ENCODE measurements around the gene TTLL11. TPM values are rescaled to one million over a fixed set of nuclear protein-coding genes. Genes with fewer than 3 reads are reported as not detected.

Gene TTLL11
- total and polyA plus RNA-seq, 4 donors, result 1.4 to 4.5 (median 3.6) TPM

GRCh38 chr9:122116448-122117173, 23.5 kb upstream of the TTLL11 start:
- H3K4me3 ChIP-seq (ENCODE audit: low read depth in 1 of 3, low read length in 3 of 3), result no peak overlapping the region
- no peaks in the 10 kb centered on the region for H3K4me1 ChIP-seq (ENCODE audit: control insufficient read depth in 4 of 4, insufficient read depth in 4 of 4, low read length in 3 of 4)
- no peak overlapping the region for H3K9ac ChIP-seq (ENCODE audit: low read depth in 1 of 2, low read length in 2 of 2)
- TF ChIP-seq, protein P1, sequence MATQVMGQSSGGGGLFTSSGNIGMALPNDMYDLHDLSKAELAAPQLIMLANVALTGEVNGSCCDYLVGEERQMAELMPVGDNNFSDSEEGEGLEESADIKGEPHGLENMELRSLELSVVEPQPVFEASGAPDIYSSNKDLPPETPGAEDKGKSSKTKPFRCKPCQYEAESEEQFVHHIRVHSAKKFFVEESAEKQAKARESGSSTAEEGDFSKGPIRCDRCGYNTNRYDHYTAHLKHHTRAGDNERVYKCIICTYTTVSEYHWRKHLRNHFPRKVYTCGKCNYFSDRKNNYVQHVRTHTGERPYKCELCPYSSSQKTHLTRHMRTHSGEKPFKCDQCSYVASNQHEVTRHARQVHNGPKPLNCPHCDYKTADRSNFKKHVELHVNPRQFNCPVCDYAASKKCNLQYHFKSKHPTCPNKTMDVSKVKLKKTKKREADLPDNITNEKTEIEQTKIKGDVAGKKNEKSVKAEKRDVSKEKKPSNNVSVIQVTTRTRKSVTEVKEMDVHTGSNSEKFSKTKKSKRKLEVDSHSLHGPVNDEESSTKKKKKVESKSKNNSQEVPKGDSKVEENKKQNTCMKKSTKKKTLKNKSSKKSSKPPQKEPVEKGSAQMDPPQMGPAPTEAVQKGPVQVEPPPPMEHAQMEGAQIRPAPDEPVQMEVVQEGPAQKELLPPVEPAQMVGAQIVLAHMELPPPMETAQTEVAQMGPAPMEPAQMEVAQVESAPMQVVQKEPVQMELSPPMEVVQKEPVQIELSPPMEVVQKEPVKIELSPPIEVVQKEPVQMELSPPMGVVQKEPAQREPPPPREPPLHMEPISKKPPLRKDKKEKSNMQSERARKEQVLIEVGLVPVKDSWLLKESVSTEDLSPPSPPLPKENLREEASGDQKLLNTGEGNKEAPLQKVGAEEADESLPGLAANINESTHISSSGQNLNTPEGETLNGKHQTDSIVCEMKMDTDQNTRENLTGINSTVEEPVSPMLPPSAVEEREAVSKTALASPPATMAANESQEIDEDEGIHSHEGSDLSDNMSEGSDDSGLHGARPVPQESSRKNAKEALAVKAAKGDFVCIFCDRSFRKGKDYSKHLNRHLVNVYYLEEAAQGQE (IDR thresholded peaks at IDR 0.05), result no peak
- TF ChIP-seq HNF4G (IDR thresholded peaks at IDR 0.05) (no peak), RAD21 (IDR thresholded peaks at IDR 0.05) (no peak)
- H3K27me3 ChIP-seq (ENCODE audit: control insufficient read depth in 4 of 4, insufficient read depth in 4 of 4, low read length in 3 of 4), result no peaks in the 10 kb centered on the region
- DNase-seq (ENCODE audit: low spot score), result no peak
- no peak overlapping the region for H3K27ac ChIP-seq (ENCODE audit: low read depth in 1 of 2, low read length in 2 of 2)
- WGBS, result 84% methylated on average over 10 of the region's 10 CpGs
- no peaks in the 10 kb centered on the region for H3K36me3 ChIP-seq (ENCODE audit: control insufficient read depth in 4 of 4, insufficient read depth in 3 of 4, low read depth in 1 of 4, low read length in 3 of 4)
- H3K9me3 ChIP-seq (ENCODE audit: control insufficient read depth in 4 of 4, low read length in 3 of 4), result no peaks in the 10 kb centered on the region

DNA sequence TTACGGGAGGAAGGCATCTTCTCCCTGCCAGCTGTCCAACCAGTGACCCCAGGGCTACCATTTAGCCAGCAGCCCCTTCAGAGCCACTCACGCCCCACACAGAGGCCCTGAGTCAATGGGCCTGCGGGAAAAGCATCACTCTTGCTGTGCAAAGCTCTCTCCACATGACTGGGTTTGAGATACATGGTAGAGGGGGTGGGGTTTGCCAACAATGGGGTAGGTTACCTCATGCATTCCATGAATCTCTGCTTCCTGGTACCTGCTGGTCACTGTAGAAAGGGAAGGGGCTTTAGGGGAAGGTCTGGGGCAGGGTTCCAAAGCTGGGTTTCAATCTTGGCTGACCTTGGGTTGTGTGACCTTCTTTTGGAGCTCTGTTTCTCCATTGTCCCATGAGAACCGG, 22.9 kb upstream of the TTLL11 start:
- Histone ChIP-seq H3K36me3 (ENCODE audit: control insufficient read depth in 4 of 4, insufficient read depth in 3 of 4, low read depth in 1 of 4, low read length in 3 of 4) (no peaks in the 10 kb centered on the region), H3K9me3 (ENCODE audit: control insufficient read depth in 4 of 4, low read length in 3 of 4) (no peaks in the 10 kb centered on the region), H3K27me3 (ENCODE audit: control insufficient read depth in 4 of 4, insufficient read depth in 4 of 4, low read length in 3 of 4) (no peaks in the 10 kb centered on the region), H3K4me1 (ENCODE audit: control insufficient read depth in 4 of 4, insufficient read depth in 4 of 4, low read length in 3 of 4) (no peaks in the 10 kb centered on the region), H3K9ac (ENCODE audit: low read depth in 1 of 2, low read length in 2 of 2) (no peak overlapping the region), H3K27ac (ENCODE audit: low read depth in 1 of 2, low read length in 2 of 2) (no peak overlapping the region), H3K4me3 (ENCODE audit: low read depth in 1 of 3, low read length in 3 of 3) (no peak overlapping the region)
- DNase-seq (ENCODE audit: low spot score), result no peak
- 70% methylated on average over 4 of the region's 4 CpGs for WGBS
- TF ChIP-seq HNF4G (IDR thresholded peaks at IDR 0.05), result no peak
- TF ChIP-seq, protein P2, sequence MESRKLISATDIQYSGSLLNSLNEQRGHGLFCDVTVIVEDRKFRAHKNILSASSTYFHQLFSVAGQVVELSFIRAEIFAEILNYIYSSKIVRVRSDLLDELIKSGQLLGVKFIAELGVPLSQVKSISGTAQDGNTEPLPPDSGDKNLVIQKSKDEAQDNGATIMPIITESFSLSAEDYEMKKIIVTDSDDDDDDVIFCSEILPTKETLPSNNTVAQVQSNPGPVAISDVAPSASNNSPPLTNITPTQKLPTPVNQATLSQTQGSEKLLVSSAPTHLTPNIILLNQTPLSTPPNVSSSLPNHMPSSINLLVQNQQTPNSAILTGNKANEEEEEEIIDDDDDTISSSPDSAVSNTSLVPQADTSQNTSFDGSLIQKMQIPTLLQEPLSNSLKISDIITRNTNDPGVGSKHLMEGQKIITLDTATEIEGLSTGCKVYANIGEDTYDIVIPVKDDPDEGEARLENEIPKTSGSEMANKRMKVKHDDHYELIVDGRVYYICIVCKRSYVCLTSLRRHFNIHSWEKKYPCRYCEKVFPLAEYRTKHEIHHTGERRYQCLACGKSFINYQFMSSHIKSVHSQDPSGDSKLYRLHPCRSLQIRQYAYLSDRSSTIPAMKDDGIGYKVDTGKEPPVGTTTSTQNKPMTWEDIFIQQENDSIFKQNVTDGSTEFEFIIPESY (IDR thresholded peaks at IDR 0.05), result no peak
- no peak for TF ChIP-seq RXRA (IDR thresholded peaks at IDR 0.05)
- no peak for TF ChIP-seq FOXA1 (IDR thresholded peaks at IDR 0.05)
- no peak for TF ChIP-seq TAF1 (conservative IDR thresholded peaks at IDR 0.05)
- TF ChIP-seq RAD21 (IDR thresholded peaks at IDR 0.05), result no peak
- TF ChIP-seq FOXA2 (IDR thresholded peaks at IDR 0.05), result no peak
- TF ChIP-seq JUND (IDR thresholded peaks at IDR 0.05), result no peak
- no peak for TF ChIP-seq SP1 (IDR thresholded peaks at IDR 0.05)
- no peak for TF ChIP-seq HNF4A (conservative IDR thresholded peaks at IDR 0.05)
- TF ChIP-seq, protein P3, sequence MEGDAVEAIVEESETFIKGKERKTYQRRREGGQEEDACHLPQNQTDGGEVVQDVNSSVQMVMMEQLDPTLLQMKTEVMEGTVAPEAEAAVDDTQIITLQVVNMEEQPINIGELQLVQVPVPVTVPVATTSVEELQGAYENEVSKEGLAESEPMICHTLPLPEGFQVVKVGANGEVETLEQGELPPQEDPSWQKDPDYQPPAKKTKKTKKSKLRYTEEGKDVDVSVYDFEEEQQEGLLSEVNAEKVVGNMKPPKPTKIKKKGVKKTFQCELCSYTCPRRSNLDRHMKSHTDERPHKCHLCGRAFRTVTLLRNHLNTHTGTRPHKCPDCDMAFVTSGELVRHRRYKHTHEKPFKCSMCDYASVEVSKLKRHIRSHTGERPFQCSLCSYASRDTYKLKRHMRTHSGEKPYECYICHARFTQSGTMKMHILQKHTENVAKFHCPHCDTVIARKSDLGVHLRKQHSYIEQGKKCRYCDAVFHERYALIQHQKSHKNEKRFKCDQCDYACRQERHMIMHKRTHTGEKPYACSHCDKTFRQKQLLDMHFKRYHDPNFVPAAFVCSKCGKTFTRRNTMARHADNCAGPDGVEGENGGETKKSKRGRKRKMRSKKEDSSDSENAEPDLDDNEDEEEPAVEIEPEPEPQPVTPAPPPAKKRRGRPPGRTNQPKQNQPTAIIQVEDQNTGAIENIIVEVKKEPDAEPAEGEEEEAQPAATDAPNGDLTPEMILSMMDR (IDR thresholded peaks at IDR 0.05; ENCODE audit: low read depth, low read length, missing input control), result no peak
- TF ChIP-seq, protein P4, sequence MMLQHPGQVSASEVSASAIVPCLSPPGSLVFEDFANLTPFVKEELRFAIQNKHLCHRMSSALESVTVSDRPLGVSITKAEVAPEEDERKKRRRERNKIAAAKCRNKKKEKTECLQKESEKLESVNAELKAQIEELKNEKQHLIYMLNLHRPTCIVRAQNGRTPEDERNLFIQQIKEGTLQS (IDR thresholded peaks at IDR 0.05), result no peak
- no peak for TF ChIP-seq YY1 (IDR thresholded peaks at IDR 0.05)
- no peak for TF ChIP-seq MAX (IDR thresholded peaks at IDR 0.05)
- TF ChIP-seq, protein P1 (IDR thresholded peaks at IDR 0.05), result no peak
- no peak for TF ChIP-seq GABPA (IDR thresholded peaks at IDR 0.05 in 1 of 2, conservative IDR thresholded peaks at IDR 0.05 in 1 of 2)
- no peak for TF ChIP-seq EGR1 (IDR thresholded peaks at IDR 0.05; ENCODE audit: low read depth in 2 of 2)
